K562 (cell line): Measurements from ENCODE around the gene METTL24. TPM values are rescaled to one million over a fixed set of nuclear protein-coding genes. Genes with fewer than 3 reads are reported as not detected.

Experiments used
- FOXP1 ChIP-seq: sonication (generic); formaldehyde crosslinking; IDR thresholded peaks from 2 replicates; pipeline ENCODE4 v1.8.0; 2022; ENCODE audit warnings: mild to moderate bottlenecking, missing genetic modification reagents
- KAT8 ChIP-seq: fragments of 450-650 bp; IDR thresholded peaks from 2 replicates; pipeline ENCODE4 v1.6.1; 2016; ENCODE audit warnings: low read depth, mild to moderate bottlenecking
- ZC3H8 ChIP-seq: fragments of 450-650 bp; IDR thresholded peaks from 2 replicates; pipeline ENCODE4 v1.6.1; 2017
- polyA plus RNA-seq, 8 experiments: library from polyadenylated mRNA; depleted of rRNA in 4 of 8; stranded (reverse) in 5 of 8; unstranded in 3 of 8; fragments of >200 nt; fragmentation: Nextera tagmentation in 2 of 8; fragmentation: Illumina TruSeq in 1 of 8; extraction: Ambion mirVana in 2 of 8; extraction: Trizol in 1 of 8; gene quantifications; 2 replicates each; pipeline versions ENCODE4 v1.2.1 to v1.2.3, GENCODE V29; 2011 to 2014; ENCODE audit warnings: inconsistent platforms in 1 of 8, missing spikeins in 1 of 8
- total RNA-seq, 7 experiments: library from RNA; depleted of rRNA in 6 of 7; stranded (reverse); fragments of >200 nt in 6 of 7; fragmentation: Illumina TruSeq in 2 of 7; extraction: Trizol in 2 of 7; gene quantifications; 2 replicates each; pipeline versions ENCODE4 v1.2.1 to v1.2.3, GENCODE V29; 2011 to 2021; ENCODE audit warnings: low replicate concordance in 1 of 7
- TF ChIP-seq, protein P1 (sequence below): fragments of 200-600 bp; sonication (generic); IDR thresholded peaks from one replicate; pipeline ENCODE4 v1.6.1; 2012; ENCODE audit warnings: mild to moderate bottlenecking, low read depth, low read length, inconsistent platforms
- TF ChIP-seq, protein P2 (sequence below): fragments of 450-650 bp; formaldehyde crosslinking; IDR thresholded peaks from 2 replicates; pipeline ENCODE4 v1.4.0; 2020; ENCODE audit warnings: mild to moderate bottlenecking, moderate library complexity
- TF ChIP-seq, protein P3 (sequence below): IDR thresholded peaks from 2 replicates; pipeline ENCODE4 v1.6.1; 2011; ENCODE audit warnings: borderline replicate concordance, low read depth, mild to moderate bottlenecking, moderate library complexity, low read length; ENCODE audit not compliant: insufficient read depth, poor library complexity, severe bottlenecking

Gene METTL24
- total and polyA plus RNA-seq, 9 of the 15 experiments (the other 6 are each of a cell fraction or from before 2014, with no cell fraction given) = not detected

DNA sequence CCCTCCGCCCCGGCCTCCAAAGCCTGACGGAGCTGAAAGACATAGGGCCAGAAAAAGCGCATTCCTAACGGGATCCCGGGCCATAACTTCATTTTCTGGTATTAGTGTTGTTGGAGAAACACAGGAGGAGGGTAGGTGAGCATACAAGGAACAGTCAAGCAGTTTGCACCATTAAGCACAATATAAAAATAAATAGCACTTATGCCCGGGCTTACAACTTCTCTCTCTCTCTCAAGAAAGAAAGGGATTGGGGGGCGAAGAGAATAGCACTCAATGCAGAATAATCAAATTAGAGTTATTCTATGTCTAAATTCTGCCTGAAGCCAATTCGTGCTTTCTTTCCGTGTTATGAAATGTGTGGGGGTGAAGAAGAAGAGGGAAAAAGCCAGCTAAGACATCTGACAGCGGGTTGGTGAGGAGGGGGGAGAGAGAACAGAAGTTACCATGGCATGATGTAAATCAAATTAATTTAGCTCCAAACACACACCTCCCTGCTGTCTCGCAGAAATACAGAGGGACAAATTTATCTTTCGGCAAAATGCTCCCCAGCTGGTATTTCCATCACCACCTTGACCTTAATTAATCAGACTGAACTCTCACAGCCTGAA, 508 bp upstream of the METTL24 start (continued):
- TF ChIP-seq, protein P1, sequence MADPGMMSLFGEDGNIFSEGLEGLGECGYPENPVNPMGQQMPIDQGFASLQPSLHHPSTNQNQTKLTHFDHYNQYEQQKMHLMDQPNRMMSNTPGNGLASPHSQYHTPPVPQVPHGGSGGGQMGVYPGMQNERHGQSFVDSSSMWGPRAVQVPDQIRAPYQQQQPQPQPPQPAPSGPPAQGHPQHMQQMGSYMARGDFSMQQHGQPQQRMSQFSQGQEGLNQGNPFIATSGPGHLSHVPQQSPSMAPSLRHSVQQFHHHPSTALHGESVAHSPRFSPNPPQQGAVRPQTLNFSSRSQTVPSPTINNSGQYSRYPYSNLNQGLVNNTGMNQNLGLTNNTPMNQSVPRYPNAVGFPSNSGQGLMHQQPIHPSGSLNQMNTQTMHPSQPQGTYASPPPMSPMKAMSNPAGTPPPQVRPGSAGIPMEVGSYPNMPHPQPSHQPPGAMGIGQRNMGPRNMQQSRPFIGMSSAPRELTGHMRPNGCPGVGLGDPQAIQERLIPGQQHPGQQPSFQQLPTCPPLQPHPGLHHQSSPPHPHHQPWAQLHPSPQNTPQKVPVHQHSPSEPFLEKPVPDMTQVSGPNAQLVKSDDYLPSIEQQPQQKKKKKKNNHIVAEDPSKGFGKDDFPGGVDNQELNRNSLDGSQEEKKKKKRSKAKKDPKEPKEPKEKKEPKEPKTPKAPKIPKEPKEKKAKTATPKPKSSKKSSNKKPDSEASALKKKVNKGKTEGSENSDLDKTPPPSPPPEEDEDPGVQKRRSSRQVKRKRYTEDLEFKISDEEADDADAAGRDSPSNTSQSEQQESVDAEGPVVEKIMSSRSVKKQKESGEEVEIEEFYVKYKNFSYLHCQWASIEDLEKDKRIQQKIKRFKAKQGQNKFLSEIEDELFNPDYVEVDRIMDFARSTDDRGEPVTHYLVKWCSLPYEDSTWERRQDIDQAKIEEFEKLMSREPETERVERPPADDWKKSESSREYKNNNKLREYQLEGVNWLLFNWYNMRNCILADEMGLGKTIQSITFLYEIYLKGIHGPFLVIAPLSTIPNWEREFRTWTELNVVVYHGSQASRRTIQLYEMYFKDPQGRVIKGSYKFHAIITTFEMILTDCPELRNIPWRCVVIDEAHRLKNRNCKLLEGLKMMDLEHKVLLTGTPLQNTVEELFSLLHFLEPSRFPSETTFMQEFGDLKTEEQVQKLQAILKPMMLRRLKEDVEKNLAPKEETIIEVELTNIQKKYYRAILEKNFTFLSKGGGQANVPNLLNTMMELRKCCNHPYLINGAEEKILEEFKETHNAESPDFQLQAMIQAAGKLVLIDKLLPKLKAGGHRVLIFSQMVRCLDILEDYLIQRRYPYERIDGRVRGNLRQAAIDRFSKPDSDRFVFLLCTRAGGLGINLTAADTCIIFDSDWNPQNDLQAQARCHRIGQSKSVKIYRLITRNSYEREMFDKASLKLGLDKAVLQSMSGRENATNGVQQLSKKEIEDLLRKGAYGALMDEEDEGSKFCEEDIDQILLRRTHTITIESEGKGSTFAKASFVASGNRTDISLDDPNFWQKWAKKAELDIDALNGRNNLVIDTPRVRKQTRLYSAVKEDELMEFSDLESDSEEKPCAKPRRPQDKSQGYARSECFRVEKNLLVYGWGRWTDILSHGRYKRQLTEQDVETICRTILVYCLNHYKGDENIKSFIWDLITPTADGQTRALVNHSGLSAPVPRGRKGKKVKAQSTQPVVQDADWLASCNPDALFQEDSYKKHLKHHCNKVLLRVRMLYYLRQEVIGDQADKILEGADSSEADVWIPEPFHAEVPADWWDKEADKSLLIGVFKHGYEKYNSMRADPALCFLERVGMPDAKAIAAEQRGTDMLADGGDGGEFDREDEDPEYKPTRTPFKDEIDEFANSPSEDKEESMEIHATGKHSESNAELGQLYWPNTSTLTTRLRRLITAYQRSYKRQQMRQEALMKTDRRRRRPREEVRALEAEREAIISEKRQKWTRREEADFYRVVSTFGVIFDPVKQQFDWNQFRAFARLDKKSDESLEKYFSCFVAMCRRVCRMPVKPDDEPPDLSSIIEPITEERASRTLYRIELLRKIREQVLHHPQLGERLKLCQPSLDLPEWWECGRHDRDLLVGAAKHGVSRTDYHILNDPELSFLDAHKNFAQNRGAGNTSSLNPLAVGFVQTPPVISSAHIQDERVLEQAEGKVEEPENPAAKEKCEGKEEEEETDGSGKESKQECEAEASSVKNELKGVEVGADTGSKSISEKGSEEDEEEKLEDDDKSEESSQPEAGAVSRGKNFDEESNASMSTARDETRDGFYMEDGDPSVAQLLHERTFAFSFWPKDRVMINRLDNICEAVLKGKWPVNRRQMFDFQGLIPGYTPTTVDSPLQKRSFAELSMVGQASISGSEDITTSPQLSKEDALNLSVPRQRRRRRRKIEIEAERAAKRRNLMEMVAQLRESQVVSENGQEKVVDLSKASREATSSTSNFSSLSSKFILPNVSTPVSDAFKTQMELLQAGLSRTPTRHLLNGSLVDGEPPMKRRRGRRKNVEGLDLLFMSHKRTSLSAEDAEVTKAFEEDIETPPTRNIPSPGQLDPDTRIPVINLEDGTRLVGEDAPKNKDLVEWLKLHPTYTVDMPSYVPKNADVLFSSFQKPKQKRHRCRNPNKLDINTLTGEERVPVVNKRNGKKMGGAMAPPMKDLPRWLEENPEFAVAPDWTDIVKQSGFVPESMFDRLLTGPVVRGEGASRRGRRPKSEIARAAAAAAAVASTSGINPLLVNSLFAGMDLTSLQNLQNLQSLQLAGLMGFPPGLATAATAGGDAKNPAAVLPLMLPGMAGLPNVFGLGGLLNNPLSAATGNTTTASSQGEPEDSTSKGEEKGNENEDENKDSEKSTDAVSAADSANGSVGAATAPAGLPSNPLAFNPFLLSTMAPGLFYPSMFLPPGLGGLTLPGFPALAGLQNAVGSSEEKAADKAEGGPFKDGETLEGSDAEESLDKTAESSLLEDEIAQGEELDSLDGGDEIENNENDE = no peak
- TF ChIP-seq, protein P2, sequence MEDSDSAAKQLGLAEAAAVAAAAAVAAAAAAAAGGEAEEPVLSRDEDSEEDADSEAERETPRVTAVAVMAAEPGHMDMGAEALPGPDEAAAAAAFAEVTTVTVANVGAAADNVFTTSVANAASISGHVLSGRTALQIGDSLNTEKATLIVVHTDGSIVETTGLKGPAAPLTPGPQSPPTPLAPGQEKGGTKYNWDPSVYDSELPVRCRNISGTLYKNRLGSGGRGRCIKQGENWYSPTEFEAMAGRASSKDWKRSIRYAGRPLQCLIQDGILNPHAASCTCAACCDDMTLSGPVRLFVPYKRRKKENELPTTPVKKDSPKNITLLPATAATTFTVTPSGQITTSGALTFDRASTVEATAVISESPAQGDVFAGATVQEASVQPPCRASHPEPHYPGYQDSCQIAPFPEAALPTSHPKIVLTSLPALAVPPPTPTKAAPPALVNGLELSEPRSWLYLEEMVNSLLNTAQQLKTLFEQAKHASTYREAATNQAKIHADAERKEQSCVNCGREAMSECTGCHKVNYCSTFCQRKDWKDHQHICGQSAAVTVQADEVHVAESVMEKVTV = no peak
- no peak for TF ChIP-seq ZC3H8
- TF ChIP-seq, protein P3, sequence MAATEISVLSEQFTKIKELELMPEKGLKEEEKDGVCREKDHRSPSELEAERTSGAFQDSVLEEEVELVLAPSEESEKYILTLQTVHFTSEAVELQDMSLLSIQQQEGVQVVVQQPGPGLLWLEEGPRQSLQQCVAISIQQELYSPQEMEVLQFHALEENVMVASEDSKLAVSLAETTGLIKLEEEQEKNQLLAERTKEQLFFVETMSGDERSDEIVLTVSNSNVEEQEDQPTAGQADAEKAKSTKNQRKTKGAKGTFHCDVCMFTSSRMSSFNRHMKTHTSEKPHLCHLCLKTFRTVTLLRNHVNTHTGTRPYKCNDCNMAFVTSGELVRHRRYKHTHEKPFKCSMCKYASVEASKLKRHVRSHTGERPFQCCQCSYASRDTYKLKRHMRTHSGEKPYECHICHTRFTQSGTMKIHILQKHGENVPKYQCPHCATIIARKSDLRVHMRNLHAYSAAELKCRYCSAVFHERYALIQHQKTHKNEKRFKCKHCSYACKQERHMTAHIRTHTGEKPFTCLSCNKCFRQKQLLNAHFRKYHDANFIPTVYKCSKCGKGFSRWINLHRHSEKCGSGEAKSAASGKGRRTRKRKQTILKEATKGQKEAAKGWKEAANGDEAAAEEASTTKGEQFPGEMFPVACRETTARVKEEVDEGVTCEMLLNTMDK = no peak
- TF ChIP-seq FOXP1 = no peak
- no peak for TF ChIP-seq KAT8
